Measurements from ENCODE around the gene ACKR2. TPM values are rescaled to one million over a fixed set of nuclear protein-coding genes. Genes with fewer than 3 reads are reported as not detected.
A peak's percentile ranks its signal among the peaks of the same experiment; 100 is the strongest.

ACKR2 gene
- total RNA-seq, 1 experiment from 2014 or later = 0.61 TPM

DNA sequence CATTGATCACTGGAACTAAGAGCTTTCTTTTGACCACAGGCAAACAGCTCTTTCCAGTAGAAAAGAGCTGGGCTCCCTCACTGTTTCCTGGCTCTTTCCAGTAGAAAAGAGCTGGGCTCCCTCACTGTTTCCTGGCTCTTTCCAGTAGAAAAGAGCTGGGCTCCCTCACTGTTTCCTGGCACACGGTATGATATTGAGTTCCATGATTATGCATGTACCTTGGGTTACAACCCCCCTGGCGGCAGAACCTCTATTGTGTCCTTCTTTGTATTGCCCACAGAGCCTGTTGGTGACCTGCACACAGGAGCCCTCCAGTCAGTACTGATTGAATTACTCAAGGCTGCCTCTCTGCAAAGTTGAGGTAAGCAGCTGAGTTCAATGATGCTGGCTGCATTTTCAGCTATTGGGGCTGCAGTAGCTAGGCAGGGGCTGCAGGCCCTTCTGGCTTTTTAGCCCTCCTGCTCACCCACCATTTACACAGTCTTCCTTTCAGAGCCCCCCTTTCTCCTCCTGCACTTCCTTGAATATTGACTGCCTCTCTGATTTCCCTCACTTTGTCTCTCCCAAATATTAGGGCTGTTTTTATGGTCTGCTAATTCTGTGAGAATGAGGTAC lies 10.2 kb downstream of the ACKR2 start:
- POLR2A ChIA-PET = interaction anchor here (0.6 to 7.8 kb wide), 5 partner anchors 13 to 628 kb away, joined by 3 to 104 read pairs (median 4); partner anchors contain the start of genes ACKR2, HIGD1A and SS18L2
- peaks cover 38% of the 10 kb centered on the region for H3K4me1 Mint-ChIP-seq (ENCODE audit: insufficient read depth, unreplicated experiment)
- no peak overlapping the region for H3K27ac Mint-ChIP-seq (ENCODE audit: low read depth, unreplicated experiment)
- DNase-seq (ENCODE audit: unreplicated experiment) = peak; percentile 58
- no TSS peak for BruUV-seq (replicated peaks)
- H3K9me3 Mint-ChIP-seq (ENCODE audit: unreplicated experiment) = no peaks in the 10 kb centered on the region
- TF ChIP-seq, protein P1, sequence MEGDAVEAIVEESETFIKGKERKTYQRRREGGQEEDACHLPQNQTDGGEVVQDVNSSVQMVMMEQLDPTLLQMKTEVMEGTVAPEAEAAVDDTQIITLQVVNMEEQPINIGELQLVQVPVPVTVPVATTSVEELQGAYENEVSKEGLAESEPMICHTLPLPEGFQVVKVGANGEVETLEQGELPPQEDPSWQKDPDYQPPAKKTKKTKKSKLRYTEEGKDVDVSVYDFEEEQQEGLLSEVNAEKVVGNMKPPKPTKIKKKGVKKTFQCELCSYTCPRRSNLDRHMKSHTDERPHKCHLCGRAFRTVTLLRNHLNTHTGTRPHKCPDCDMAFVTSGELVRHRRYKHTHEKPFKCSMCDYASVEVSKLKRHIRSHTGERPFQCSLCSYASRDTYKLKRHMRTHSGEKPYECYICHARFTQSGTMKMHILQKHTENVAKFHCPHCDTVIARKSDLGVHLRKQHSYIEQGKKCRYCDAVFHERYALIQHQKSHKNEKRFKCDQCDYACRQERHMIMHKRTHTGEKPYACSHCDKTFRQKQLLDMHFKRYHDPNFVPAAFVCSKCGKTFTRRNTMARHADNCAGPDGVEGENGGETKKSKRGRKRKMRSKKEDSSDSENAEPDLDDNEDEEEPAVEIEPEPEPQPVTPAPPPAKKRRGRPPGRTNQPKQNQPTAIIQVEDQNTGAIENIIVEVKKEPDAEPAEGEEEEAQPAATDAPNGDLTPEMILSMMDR (IDR thresholded peaks at IDR 0.05; ENCODE audit: unreplicated experiment) = no peak
- H3K27me3 Mint-ChIP-seq (ENCODE audit: insufficient read depth, unreplicated experiment) = no peaks in the 10 kb centered on the region
- no peak overlapping the region for H3K4me3 Mint-ChIP-seq (ENCODE audit: unreplicated experiment)
- no peaks in the 10 kb centered on the region for H3K36me3 Mint-ChIP-seq (ENCODE audit: insufficient read depth, unreplicated experiment)
- intact Hi-C loops (cut with micrococcal nuclease) = no loop called here
- CTCF ChIA-PET = interaction anchor here (0.6 to 1.8 kb wide), 11 partner anchors 11 to 380 kb away, joined by 3 to 5 read pairs (median 3); no protein-coding TSS in a partner anchor

DNA sequence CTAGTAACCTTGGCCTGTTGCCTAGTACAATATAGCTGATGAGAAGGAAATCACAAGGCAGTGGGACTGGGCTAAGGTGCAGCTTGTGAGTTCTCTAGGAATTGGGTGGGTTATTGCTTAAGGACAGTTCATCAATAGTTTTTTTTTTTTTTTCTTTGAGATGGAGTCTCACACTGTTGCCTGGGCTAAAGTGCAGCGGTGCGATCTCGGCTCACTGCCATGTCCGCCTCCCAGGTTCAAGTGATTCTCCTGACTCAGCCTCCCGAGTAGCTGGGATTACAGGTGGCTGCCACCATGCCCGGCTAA lies 11.5 kb downstream of the ACKR2 start:
- no TSS peak for BruUV-seq (replicated peaks)
- intact Hi-C loops (cut with micrococcal nuclease) = no loop called here
- POLR2A ChIA-PET = interaction anchor here (0.6 to 7.8 kb wide), 4 partner anchors 14 to 238 kb away, joined by 3 to 104 read pairs (median 17); partner anchors contain the start of genes ACKR2 and HIGD1A
- H3K27me3 Mint-ChIP-seq (ENCODE audit: insufficient read depth, unreplicated experiment) = no peaks in the 10 kb centered on the region
- H3K27ac Mint-ChIP-seq (ENCODE audit: low read depth, unreplicated experiment) = no peak overlapping the region
- H3K4me1 Mint-ChIP-seq (ENCODE audit: insufficient read depth, unreplicated experiment) = peaks cover 36% of the 10 kb centered on the region
- DNase-seq (ENCODE audit: unreplicated experiment) = no peak
- TF ChIP-seq, protein P1 (IDR thresholded peaks at IDR 0.05; ENCODE audit: unreplicated experiment) = no peak
- H3K36me3 Mint-ChIP-seq (ENCODE audit: insufficient read depth, unreplicated experiment) = no peaks in the 10 kb centered on the region
- CTCF ChIA-PET = interaction anchor here (0.6 to 1.2 kb wide), 4 partner anchors 21 to 274 kb away, joined by 3 to 4 read pairs (median 4); no protein-coding TSS in a partner anchor
- no peak overlapping the region for H3K4me3 Mint-ChIP-seq (ENCODE audit: unreplicated experiment)
- no peaks in the 10 kb centered on the region for H3K9me3 Mint-ChIP-seq (ENCODE audit: unreplicated experiment)

DNA sequence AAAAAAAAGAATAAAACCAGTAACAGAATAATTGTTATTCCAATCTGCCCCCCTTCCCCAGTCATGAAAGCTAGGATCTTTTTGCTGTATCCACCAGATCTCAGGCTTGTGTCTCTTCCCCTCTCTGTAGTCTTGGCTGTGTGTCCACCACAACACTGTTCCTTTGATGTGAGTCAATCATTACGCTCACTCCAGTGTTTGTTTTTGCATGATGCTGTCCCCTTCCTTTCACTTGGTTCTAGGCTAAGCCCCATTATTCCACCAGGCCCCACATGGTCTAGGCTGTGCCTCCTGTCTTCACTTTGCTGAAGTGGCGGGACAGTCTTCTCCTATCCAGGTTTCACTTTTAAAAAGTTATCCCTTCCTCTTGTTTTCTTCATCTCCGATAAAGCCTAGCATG lies 13.6 kb downstream of the ACKR2 start:
- Mint-ChIP-seq H3K4me3 (ENCODE audit: unreplicated experiment) (no peak overlapping the region), H3K4me1 (ENCODE audit: insufficient read depth, unreplicated experiment) (peaks cover 54% of the 10 kb centered on the region), H3K27me3 (ENCODE audit: insufficient read depth, unreplicated experiment) (no peaks in the 10 kb centered on the region), H3K9me3 (ENCODE audit: unreplicated experiment) (no peaks in the 10 kb centered on the region), H3K36me3 (ENCODE audit: insufficient read depth, unreplicated experiment) (no peaks in the 10 kb centered on the region), H3K27ac (ENCODE audit: low read depth, unreplicated experiment) (peak overlapping the region; percentile 98)
- intact Hi-C loops (cut with micrococcal nuclease) = no loop called here
- no TSS peak for BruUV-seq (replicated peaks)
- POLR2A ChIA-PET = interaction anchor here (1.0 to 7.8 kb wide), 6 partner anchors 17 to 242 kb away, joined by 3 to 104 read pairs (median 4); partner anchors contain the start of genes ACKR2, HIGD1A and SEC22C
- CTCF ChIA-PET = interaction anchor here (0.6 to 2.5 kb wide), 5 partner anchors 8 to 919 kb away, joined by 3 to 10 read pairs (median 3); no protein-coding TSS in a partner anchor
- peak; percentile 51 for DNase-seq (ENCODE audit: unreplicated experiment)
- TF ChIP-seq, protein P1 (IDR thresholded peaks at IDR 0.05; ENCODE audit: unreplicated experiment) = no peak

DNA sequence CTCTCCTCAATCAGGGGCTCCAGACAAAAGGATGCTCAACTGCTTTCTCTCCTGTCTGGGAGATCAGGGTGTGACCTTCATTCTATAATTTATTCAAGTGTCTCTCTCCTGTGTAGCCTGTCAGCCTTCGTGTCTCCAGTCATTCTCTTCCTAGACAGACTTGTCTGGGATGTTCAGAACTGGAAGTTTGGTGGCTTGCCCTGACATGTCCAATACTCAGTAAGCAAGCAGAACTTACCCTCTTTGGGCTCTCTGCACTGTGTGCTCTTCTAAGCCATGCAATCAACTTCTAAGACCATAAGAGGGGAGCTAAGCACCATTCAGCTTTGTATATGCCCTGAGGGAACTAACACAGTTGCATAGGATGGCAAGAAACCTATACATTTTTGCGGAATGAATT lies 14.1 kb downstream of the ACKR2 start:
- Mint-ChIP-seq H3K27me3 (ENCODE audit: insufficient read depth, unreplicated experiment) (no peaks in the 10 kb centered on the region), H3K4me3 (ENCODE audit: unreplicated experiment) (peak overlapping the region; percentile 15), H3K9me3 (ENCODE audit: unreplicated experiment) (no peaks in the 10 kb centered on the region), H3K4me1 (ENCODE audit: insufficient read depth, unreplicated experiment) (peaks cover 55% of the 10 kb centered on the region), H3K36me3 (ENCODE audit: insufficient read depth, unreplicated experiment) (no peaks in the 10 kb centered on the region), H3K27ac (ENCODE audit: low read depth, unreplicated experiment) (peak overlapping the region; percentile 98)
- TF ChIP-seq, protein P1 (IDR thresholded peaks at IDR 0.05; ENCODE audit: unreplicated experiment) = no peak
- peak; percentile 76 for DNase-seq (ENCODE audit: unreplicated experiment)
- CTCF ChIA-PET = interaction anchor here (0.6 to 2.5 kb wide), 3 partner anchors 43 to 70 kb away, joined by 3 to 10 read pairs (median 3); no protein-coding TSS in a partner anchor
- BruUV-seq (replicated peaks) = no TSS peak
- intact Hi-C loops (cut with micrococcal nuclease) = no loop called here
- POLR2A ChIA-PET = interaction anchor here (5.4 to 7.8 kb wide), 2 partner anchors 17 to 44 kb away, joined by 30 to 104 read pairs; partner anchors contain the start of genes ACKR2 and HIGD1A

Measured in MCF 10A (cell line).